Mesodermal cell (in vitro differentiated cells): ENCODE measurements around the gene SNRNP70. TPM values are rescaled to one million over a fixed set of nuclear protein-coding genes. Genes with fewer than 3 reads are reported as not detected.
A peak's percentile ranks its signal among the peaks of the same experiment; 100 is the strongest.
"Not testable (repeated sequence)": the region's sequence is repeated elsewhere in the genome, so short reads cannot be mapped to it uniquely, and the experiment has no call there.

Source experiments
- H3K27ac ChIP-seq: 2 replicates; pipeline ENCODE4 v1.7.0; 2013; ENCODE audit warnings: mild to moderate bottlenecking, low read depth, low read length, moderate library complexity; ENCODE audit not compliant: severe bottlenecking
- H3K36me3 ChIP-seq: 2 replicates; pipeline ENCODE4 v1.7.1; 2013; ENCODE audit warnings: mild to moderate bottlenecking, low read length, moderate library complexity; ENCODE audit not compliant: control insufficient read depth, insufficient read depth
- H3K4me1 ChIP-seq: one replicate; pipeline ENCODE4 v1.7.1; 2013; ENCODE audit warnings: mild to moderate bottlenecking, low read length; ENCODE audit not compliant: insufficient read depth, control insufficient read depth, poor library complexity, severe bottlenecking
- H3K4me3 ChIP-seq: 2 replicates; pipeline ENCODE4 v1.7.0; 2013; ENCODE audit warnings: low read length, control low read depth, mild to moderate bottlenecking; ENCODE audit not compliant: insufficient read depth, poor library complexity, severe bottlenecking; ENCODE audit errors: extremely low read depth
- H3K9me3 ChIP-seq: 2 replicates; pipeline ENCODE4 v1.7.1; 2013; ENCODE audit warnings: mild to moderate bottlenecking, low read length, moderate library complexity; ENCODE audit not compliant: control insufficient read depth
- whole genome bisulfite sequencing, 2 experiments: methylation state at CpG; one replicate each; pipeline ENCODE4 v1.1.5; 2013; ENCODE audit warnings: missing lambda C conversion rate in 2 of 2; ENCODE audit not compliant: insufficient coverage in 2 of 2; 5-methylcytosine and 5-hydroxymethylcytosine counted together
- polyA plus RNA-seq, 2 experiments: library from polyadenylated mRNA; stranded (reverse); fragments of 50-300 nt; gene quantifications; one replicate each; pipeline ENCODE4 v1.2.3, GENCODE V29; 2013

Gene SNRNP70, protein sequence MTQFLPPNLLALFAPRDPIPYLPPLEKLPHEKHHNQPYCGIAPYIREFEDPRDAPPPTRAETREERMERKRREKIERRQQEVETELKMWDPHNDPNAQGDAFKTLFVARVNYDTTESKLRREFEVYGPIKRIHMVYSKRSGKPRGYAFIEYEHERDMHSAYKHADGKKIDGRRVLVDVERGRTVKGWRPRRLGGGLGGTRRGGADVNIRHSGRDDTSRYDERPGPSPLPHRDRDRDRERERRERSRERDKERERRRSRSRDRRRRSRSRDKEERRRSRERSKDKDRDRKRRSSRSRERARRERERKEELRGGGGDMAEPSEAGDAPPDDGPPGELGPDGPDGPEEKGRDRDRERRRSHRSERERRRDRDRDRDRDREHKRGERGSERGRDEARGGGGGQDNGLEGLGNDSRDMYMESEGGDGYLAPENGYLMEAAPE
- 248 TPM for polyA plus RNA-seq (2013, experiment 1 of 2)
- polyA plus RNA-seq (2013, experiment 2 of 2) = 212 TPM

DNA sequence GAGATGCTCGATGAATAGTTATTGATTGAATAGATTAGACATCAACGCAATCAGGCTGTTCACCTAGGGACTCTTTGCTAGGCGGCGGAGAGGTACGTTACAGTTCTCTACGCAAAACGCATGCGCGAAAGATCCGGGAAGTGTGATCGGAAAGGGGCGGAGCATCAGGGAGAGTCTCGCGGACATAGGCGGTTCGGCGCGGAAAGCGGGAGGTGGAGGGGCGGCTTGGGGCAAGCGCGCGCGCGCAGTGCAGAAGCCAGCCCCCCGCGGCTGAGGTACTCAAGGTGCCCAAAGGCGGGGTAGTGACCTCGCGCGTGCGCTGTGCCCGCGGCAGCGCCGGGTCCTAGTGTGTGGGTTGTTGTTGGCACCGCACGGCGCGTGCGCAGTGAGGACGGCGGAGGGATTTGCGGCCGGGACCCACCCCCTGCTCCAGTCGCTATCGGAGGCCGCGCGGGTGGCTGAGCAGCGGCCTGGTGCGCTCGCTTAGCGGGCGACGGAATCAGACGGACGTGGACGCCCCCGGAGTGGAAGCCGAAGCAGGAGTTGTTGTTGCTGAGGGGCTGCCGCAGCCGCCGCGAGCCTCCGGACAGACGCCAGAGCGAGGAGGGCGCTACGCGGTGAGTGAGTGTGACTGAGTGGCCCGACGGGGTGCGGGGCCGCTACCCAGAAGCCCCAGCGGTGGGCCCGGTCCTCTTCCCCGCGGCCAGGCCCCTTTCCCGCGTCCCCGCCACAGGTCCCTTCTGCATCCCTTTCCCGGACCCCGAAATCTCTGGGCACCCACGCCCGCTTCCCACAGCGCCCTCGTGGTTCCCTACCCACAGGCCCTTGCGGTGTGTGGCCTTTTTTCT, at the start of gene SNRNP70:
TSS of gene SNRNP70 (plus strand) at position 432 of the 848 bp plus-strand sequence. CDS start 964 bp downstream, outside the sequence.
- Histone ChIP-seq H3K27ac (peak within 1 kb of the TSS; percentile 82), H3K4me1 (peaks cover 7% of the 10 kb centered on the region), H3K9me3 (no peaks in the 10 kb centered on the region), H3K4me3 (peak within 1 kb of the TSS; percentile 87), H3K36me3 (peaks cover 38% of the 10 kb centered on the region)
- WGBS, 2 experiments = 0 to 1% methylated on average over 61 to 84 of the region's 89 CpGs

DNA sequence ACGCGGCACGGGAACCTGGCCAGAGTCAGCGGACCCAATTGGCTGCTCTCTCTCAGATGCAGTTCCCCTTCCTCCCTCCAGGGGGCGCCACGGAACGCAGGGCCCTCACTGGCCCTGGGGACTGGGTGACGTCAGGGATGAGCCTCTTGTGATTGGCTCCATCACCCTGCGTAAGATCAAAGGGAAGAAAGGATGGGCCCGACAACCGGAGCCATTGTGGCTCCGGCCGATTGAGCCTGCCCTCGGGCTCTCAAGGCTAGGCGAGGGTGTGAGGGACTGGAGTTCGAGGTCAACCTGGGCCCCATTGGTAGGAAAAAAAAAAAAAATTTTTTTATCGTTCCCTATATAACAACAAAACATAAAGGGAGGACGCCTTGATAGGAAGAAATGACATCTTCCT, 48.4 kb upstream of the SNRNP70 start, which contains the start of gene CGB1:
TSS of gene CGB1 (minus strand) at position 81 of the 400 bp plus-strand sequence. CDS start 184 bp downstream, outside the sequence.
- H3K4me3 ChIP-seq, H3K9me3 ChIP-seq, H3K36me3 ChIP-seq, H3K4me1 ChIP-seq, H3K27ac ChIP-seq: not testable (repeated sequence)
- WGBS, 2 experiments = 50 to 51% methylated on average over 13 to 14 of the region's 18 CpGs

DNA sequence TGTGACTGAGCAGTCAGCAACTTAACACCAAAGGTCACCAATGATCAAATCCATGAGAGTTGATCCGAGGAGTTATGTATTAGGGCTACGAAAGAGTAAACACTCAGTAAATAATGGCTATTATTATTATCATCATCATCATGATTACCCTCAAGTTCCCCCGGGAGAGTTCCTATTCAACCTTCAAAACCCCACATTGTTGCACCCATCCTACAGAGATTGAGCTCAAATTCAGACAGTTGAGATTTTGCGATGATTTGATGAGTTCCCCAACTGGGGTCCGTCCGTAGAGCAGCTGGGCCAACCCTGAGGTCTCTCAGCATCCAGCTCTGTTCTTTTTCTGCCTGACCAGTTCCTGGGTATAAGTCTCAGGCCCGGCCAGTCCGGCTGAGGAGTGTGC, 47.1 kb upstream of the SNRNP70 start:
- H3K4me1 ChIP-seq, H3K4me3 ChIP-seq, H3K9me3 ChIP-seq, H3K36me3 ChIP-seq, H3K27ac ChIP-seq: not testable (repeated sequence)
- 86% methylated on average over 1 of the region's 8 CpGs; no CpG with 5 or more reads in 1 of the 2 experiments for WGBS, 2 experiments

DNA sequence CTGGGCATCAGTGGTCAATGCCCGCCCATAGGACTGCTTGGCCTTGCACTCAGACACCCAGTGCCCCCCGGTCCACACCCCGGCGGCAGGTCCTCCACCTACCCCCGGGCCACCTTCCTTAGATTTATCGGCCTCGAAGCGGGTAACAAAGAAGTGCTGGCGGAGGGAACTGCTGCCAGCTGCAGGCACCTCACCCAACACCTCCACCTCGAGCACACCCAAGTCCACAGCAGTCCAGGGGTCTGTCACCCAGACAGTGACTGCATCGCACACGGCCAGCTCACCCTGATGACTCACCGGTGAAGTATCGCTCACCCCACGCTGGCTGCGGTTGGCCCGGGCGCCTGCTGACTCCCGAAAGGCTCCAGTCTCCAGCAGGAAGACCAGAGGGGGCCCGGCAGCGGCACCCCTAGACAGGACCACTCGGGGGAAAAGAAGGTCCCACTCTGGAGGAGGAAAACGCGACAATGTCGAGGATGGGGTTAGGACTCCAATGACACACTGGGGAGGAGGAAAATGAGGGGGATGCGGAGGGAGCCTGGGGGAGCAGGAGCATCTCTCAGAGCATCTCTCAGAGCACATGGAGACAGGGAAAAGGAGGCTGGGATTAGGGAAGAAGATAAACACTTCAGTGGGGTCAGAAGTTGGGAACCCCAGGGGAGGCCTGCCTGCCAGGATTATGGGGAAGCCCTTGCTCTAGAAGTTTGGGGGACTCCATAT, 46.5 kb upstream of the SNRNP70 start:
- not testable (repeated sequence) for H3K9me3 ChIP-seq, H3K27ac ChIP-seq, H3K36me3 ChIP-seq, H3K4me3 ChIP-seq, H3K4me1 ChIP-seq
- WGBS, 2 experiments = 81 to 83% methylated on average over 19 to 24 of the region's 26 CpGs

DNA sequence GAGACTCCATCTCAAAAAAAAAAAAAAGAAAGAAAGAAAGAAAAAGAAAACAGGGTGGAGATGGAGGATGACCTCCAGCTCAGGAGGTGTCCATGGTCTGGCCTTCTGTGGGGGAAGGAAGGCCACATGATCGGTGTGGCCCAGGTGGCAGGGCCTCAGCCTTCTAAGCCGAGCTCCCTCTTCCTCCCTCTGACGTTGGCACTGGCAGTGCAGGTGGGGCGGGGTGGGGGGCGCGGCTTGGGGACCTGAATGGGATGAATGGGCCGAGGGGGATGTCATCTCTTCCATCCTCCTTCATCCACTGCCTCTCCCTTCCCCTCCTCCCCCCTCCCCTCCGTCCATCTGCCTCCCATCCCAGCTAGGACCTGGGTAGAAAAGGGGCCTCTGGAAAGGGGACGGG, 45.5 kb upstream of the SNRNP70 start:
- not testable (repeated sequence) for H3K9me3 ChIP-seq, H3K4me3 ChIP-seq, H3K27ac ChIP-seq, H3K36me3 ChIP-seq, H3K4me1 ChIP-seq
- WGBS, 2 experiments = 100% methylated on average over 1 of the region's 9 CpGs; no CpG with 5 or more reads in 1 of the 2 experiments

DNA sequence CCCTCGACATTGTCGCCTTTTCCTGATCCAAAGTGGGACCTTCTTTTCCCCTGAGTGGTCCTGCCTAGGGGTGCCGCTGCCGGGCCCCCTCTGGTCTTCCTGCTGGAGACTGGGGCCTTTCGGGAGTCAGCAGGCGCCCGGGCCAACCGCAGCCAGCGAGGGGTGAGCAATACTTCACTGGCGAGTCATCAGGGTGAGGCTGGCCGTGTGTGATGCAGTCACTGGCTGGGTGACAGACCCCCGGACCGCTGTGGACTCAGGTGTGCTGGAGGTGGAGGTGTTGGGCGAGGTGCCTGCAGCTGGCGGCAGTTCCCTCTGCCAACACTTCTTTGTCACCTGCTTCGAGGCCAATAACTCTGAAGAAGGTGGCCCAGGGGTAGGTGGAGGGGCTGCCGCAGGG, 43.1 kb upstream of the SNRNP70 start:
- no peaks in the 10 kb centered on the region for H3K9me3 ChIP-seq
- H3K4me1 ChIP-seq = peaks cover 9% of the 10 kb centered on the region
- WGBS, 2 experiments = 69 to 70% methylated on average over 10 to 15 of the region's 17 CpGs
- H3K27ac ChIP-seq = no peak overlapping the region
- no peak overlapping the region for H3K4me3 ChIP-seq
- no peaks in the 10 kb centered on the region for H3K36me3 ChIP-seq

DNA sequence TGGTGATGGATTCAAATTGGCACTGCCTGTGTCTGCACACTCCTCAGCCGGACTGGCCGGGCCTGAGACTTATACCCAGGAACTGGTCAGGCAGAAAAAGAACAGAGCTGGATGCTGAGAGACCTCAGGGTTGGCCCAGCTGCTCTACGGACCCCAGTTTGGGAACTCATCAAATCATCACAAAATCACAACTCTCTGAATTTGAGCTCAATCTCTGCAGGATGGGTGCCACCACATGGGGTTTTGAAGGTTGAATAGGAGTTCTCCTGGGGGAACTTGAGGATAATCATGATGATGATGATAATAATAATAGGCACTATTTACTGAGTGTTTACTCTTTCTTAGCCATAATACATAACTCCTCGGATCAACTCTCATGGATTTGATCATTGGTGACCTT, 42.6 kb upstream of the SNRNP70 start:
- H3K4me3 ChIP-seq, H3K36me3 ChIP-seq, H3K4me1 ChIP-seq, H3K9me3 ChIP-seq, H3K27ac ChIP-seq: not testable (repeated sequence)
- WGBS, 2 experiments = no CpG with 5 or more reads among the region's 4 CpGs

DNA sequence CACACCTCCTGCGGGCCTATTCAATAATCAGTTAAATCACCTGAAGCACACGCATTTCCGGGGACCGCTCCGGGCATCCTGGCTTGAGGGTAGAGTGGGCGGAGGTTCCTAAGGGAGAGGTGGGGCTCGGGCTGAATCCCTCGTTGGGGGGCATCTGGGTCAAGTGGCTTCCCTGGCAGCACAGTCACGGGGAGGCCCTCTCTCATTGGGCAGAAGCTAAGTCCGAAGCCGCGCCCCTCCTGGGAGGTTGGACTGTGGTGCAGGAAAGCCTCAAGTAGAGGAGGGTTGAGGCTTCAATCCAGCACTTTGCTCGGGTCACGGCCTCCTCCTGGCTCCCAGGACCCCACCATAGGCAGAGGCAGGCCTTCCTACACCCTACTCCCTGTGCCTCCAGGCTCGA, 41.7 kb upstream of the SNRNP70 start, which contains the start of gene CGB5:
TSS of gene CGB5 (plus strand) at position 301 of the 400 bp plus-strand sequence. CDS start 362 bp downstream, outside the sequence.
- not testable (repeated sequence) for H3K4me3 ChIP-seq, H3K9me3 ChIP-seq, H3K27ac ChIP-seq, H3K36me3 ChIP-seq, H3K4me1 ChIP-seq
- WGBS, 2 experiments = 77 to 78% methylated on average over 6 to 10 of the region's 15 CpGs

DNA sequence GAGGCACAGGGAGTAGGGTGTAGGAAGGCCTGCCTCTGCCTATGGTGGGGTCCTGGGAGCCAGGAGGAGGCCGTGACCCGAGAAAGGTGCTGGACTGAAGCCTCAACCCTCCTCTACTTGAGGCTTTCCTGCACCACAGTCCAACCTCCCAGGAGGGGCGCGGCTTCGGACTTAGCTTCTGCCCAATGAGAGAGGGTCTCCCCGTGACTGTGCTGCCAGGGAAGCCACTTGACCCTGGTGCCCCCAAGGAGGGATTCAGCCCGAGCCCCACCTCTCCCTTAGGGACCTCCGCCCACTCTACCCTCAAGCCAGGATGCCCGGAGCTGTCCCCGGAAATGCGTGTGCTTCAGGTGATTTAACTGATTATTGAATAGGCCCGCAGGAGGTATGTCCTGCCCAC, 36.2 kb upstream of the SNRNP70 start, which contains the start of gene CGB8:
TSS of gene CGB8 (minus strand) at position 101 of the 400 bp plus-strand sequence. CDS start 372 bp downstream, outside the sequence.
- not testable (repeated sequence) for H3K9me3 ChIP-seq, H3K36me3 ChIP-seq, H3K4me1 ChIP-seq, H3K4me3 ChIP-seq, H3K27ac ChIP-seq
- 87 to 93% methylated on average over 3 to 6 of the region's 12 CpGs for WGBS, 2 experiments

DNA sequence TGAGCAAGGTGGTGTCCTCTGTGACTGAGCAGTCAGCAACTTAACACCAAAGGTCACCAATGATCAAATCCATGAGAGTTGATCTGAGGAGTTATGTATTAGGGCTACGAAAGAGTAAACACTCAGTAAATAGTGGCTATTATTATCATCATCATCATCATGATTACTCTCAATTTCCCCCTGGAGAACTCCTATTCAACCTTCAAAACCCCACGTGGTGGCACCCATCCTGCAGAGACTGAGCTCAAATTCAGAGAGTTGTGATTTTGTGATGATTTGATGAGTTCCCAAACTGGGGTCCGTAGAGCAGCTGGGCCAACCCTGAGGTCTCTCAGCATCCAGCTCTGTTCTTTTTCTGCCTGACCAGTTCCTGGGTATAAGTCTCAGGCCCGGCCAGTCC, 35.4 kb upstream of the SNRNP70 start:
- not testable (repeated sequence) for H3K9me3 ChIP-seq, H3K4me1 ChIP-seq, H3K27ac ChIP-seq, H3K4me3 ChIP-seq, H3K36me3 ChIP-seq
- WGBS, 2 experiments = no CpG with 5 or more reads among the region's 4 CpGs
